GM12891 (cell line): ENCODE results near the gene ARFIP1.

Experiments
- POLR2AphosphoS5 ChIP-seq: IDR thresholded peaks from 2 replicates; pipeline ENCODE4 v1.6.1; 2011; ENCODE audit warnings: low read depth, low read length, control low read depth
- TAF1 ChIP-seq: IDR thresholded peaks from 2 replicates; pipeline ENCODE4 v1.6.1; 2011; ENCODE audit warnings: low read depth, low read length, control low read depth

DNA sequence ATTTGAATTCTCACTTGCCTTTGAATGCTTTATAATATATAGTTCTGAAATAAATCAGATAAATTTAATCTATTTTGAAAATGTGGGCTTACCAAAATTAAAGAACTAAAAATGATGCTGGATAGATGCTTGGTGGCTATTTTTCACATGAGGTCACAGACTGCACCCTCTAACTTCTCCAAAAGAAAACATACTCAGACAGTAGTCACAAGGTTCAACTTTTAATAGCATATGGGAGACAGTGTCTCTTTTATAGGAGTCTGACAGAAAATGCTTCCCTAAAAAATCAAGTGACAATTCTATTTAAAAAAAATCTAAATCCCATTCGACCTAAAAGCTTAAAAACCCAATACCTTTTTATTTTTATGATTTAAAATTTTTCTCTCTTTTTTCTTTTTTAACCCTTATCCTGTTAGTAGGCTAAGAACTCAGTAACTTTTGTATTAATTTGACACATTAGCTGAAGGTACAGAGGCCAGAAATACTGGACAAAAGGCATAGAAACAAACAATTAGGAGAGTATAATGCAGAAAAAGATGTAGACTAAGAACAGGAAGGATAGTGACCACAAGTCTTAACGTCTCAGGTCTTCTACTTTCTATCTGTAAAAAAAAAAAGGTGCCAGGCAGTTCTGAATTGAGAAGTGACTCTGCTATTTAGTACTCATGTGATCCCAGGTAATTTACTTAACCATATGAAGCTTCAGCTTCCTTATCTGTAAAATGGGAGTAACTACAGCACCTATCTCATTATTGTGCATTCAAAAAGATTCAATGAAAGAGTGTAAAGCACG is 7.8 kb upstream of the ARFIP1 start:
- TF ChIP-seq TAF1 (no peak), POLR2AphosphoS5 (no peak)
